K562 (cell line): ENCODE measurements around the gene GFOD1. TPM values are rescaled to one million over a fixed set of nuclear protein-coding genes. Genes with fewer than 3 reads are reported as not detected.

ENCODE experiments used
- BMI1 ChIP-seq: fragments of 150-350 bp; IDR thresholded peaks from 2 replicates; pipeline ENCODE4 v1.6.1; 2014; ENCODE audit warnings: low read length
- CHD1 ChIP-seq: fragments of 200-600 bp; sonication (generic); IDR thresholded peaks from one replicate; pipeline ENCODE4 v1.6.1; 2012; ENCODE audit warnings: mild to moderate bottlenecking, moderate library complexity, low read length, inconsistent platforms
- EHMT2 ChIP-seq: fragments of 450-650 bp; IDR thresholded peaks from 2 replicates; pipeline ENCODE4 v1.6.1; 2018; ENCODE audit warnings: antibody characterized with exemption
- GTF2F1 ChIP-seq: IDR thresholded peaks from 2 replicates; pipeline ENCODE4 v1.6.1; 2011; ENCODE audit warnings: low read depth, low read length, improper control_type of control experiment
- HBP1 ChIP-seq: fragments of 450-650 bp; formaldehyde crosslinking; IDR thresholded peaks from 2 replicates; pipeline ENCODE4 v1.4.0; 2022; ENCODE audit warnings: missing genetic modification characterization
- HMG20B ChIP-seq: fragments of 250-450 bp; sonication (Bioruptor Pico); IDR thresholded peaks from 2 replicates; pipeline ENCODE4 v1.5.0; 2021; ENCODE audit warnings: mild to moderate bottlenecking
- KDM1A ChIP-seq, 2 experiments: fragments of 450-650 bp; IDR thresholded peaks; 2 replicates each; pipeline ENCODE4 v1.6.1; 2016; ENCODE audit warnings: mild to moderate bottlenecking in 2 of 2
- KLF16 ChIP-seq: IDR thresholded peaks from 2 replicates; pipeline ENCODE4 v1.6.1; 2016; ENCODE audit warnings: antibody characterized with exemption
- MCM7 ChIP-seq, 2 experiments: fragments of 450-650 bp; IDR thresholded peaks; 2 replicates each; pipeline ENCODE4 v1.6.1; 2016 to 2018
- MEIS2 ChIP-seq: fragments of 450-650 bp; IDR thresholded peaks from 2 replicates; pipeline ENCODE4 v1.6.1; 2014; ENCODE audit warnings: mild to moderate bottlenecking; ENCODE audit not compliant: partially characterized antibody
- MTA1 ChIP-seq: fragments of 450-650 bp; IDR thresholded peaks from 2 replicates; pipeline ENCODE4 v1.6.1; 2017; ENCODE audit warnings: borderline replicate concordance
- NCOA1 ChIP-seq: fragments of 450-650 bp; IDR thresholded peaks from 2 replicates; pipeline ENCODE4 v1.6.1; 2016; ENCODE audit warnings: low read depth
- NONO ChIP-seq, 2 experiments: fragments of 200-400 bp in 1 of 2; fragments of 450-650 bp in 1 of 2; formaldehyde crosslinking in 1 of 2; IDR thresholded peaks; 2 replicates each; pipeline ENCODE4 v1.6.1; 2017; ENCODE audit warnings: low read depth in 2 of 2, mild to moderate bottlenecking in 2 of 2, moderate library complexity in 2 of 2, low read length in 1 of 2
- POLR2A ChIP-seq: fragments of 450-650 bp; conservative IDR thresholded peaks from 2 replicates; pipeline ENCODE4 v1.6.1; 2016
- SETDB1 ChIP-seq: IDR thresholded peaks from one replicate; pipeline ENCODE4 v1.6.1; 2012; ENCODE audit warnings: low read length, control low read depth, inconsistent platforms
- SNRNP70 ChIP-seq: fragments of 200-400 bp; formaldehyde crosslinking; optimal IDR thresholded peaks from 2 replicates; pipeline ENCODE3; 2017; ENCODE audit warnings: low read depth, low read length
- XRCC4 ChIP-seq: IDR thresholded peaks from one replicate; pipeline ENCODE4 v1.6.1; 2011; ENCODE audit not compliant: insufficient read depth, insufficient read length; ENCODE audit errors: extremely low read depth
- ZFP91 ChIP-seq: sonication (generic); formaldehyde crosslinking; IDR thresholded peaks from 2 replicates; pipeline ENCODE4 v1.8.0; 2022; ENCODE audit warnings: mild to moderate bottlenecking, missing genetic modification reagents
- ZNF41 ChIP-seq: fragments of 250-450 bp; sonication (Bioruptor Pico); conservative IDR thresholded peaks from 2 replicates; pipeline ENCODE4 v1.4.0; 2020; ENCODE audit warnings: mild to moderate bottlenecking
- ZNF511 ChIP-seq: sonication (generic); formaldehyde crosslinking; IDR thresholded peaks from 2 replicates; pipeline ENCODE4 v1.8.0; 2022; ENCODE audit warnings: mild to moderate bottlenecking, missing genetic modification reagents
- ZNF592 ChIP-seq: fragments of 450-650 bp; IDR thresholded peaks from 2 replicates; pipeline ENCODE4 v1.6.1; 2017; ENCODE audit warnings: antibody characterized with exemption, mild to moderate bottlenecking
- ZNF668 ChIP-seq: fragments of 250-450 bp; sonication (Bioruptor Pico); IDR thresholded peaks from 2 replicates; pipeline ENCODE4 v1.8.0; 2022; ENCODE audit warnings: mild to moderate bottlenecking, inconsistent platforms
- ZNF830 ChIP-seq: fragments of 250-450 bp; sonication (Bioruptor Pico); IDR thresholded peaks from 2 replicates; pipeline ENCODE4 v1.5.0; 2021; ENCODE audit warnings: mild to moderate bottlenecking
- polyA plus RNA-seq, 8 experiments: library from polyadenylated mRNA; depleted of rRNA in 4 of 8; stranded (reverse) in 5 of 8; unstranded in 3 of 8; fragments of >200 nt; fragmentation: Nextera tagmentation in 2 of 8; fragmentation: Illumina TruSeq in 1 of 8; extraction: Ambion mirVana in 2 of 8; extraction: Trizol in 1 of 8; gene quantifications; 2 replicates each; pipeline versions ENCODE4 v1.2.1 to v1.2.3, GENCODE V29; 2011 to 2014; ENCODE audit warnings: inconsistent platforms in 1 of 8, missing spikeins in 1 of 8
- total RNA-seq, 7 experiments: library from RNA; depleted of rRNA in 6 of 7; stranded (reverse); fragments of >200 nt in 6 of 7; fragmentation: Illumina TruSeq in 2 of 7; extraction: Trizol in 2 of 7; gene quantifications; 2 replicates each; pipeline versions ENCODE4 v1.2.1 to v1.2.3, GENCODE V29; 2011 to 2021; ENCODE audit warnings: low replicate concordance in 1 of 7
- TF ChIP-seq, protein P1 (sequence below): sonication (generic); IDR thresholded peaks from 2 replicates; pipeline ENCODE4 v1.6.1; 2016

The GFOD1 gene
- total and polyA plus RNA-seq, 9 of the 15 experiments (the other 6 are each of a cell fraction or from before 2014, with no cell fraction given): 3.8 to 12.0 (median 8.2) TPM

- TF ChIP-seq, protein P1, sequence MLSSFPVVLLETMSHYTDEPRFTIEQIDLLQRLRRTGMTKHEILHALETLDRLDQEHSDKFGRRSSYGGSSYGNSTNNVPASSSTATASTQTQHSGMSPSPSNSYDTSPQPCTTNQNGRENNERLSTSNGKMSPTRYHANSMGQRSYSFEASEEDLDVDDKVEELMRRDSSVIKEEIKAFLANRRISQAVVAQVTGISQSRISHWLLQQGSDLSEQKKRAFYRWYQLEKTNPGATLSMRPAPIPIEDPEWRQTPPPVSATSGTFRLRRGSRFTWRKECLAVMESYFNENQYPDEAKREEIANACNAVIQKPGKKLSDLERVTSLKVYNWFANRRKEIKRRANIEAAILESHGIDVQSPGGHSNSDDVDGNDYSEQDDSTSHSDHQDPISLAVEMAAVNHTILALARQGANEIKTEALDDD: no peak
- peak; percentile 80 for TF ChIP-seq MEIS2
- peak; percentile 17; the same call in 1 of the 2 replicates for TF ChIP-seq ZNF830 (CRISPR knock-in tag)
- TF ChIP-seq HMG20B: no peak
- no peak for TF ChIP-seq GTF2F1
- no peak for TF ChIP-seq ZNF668
- TF ChIP-seq XRCC4: no peak
- TF ChIP-seq ZNF511 (CRISPR knock-in tag): peak; percentile 76; the same call in 1 of the 2 replicates
- TF ChIP-seq ZFP91 (CRISPR knock-in tag): no peak
- no peak for TF ChIP-seq NCOA1
- no peak for TF ChIP-seq SNRNP70
- no peak for TF ChIP-seq HBP1 (CRISPR knock-in tag)
- no peak for TF ChIP-seq BMI1
- TF ChIP-seq KLF16: no peak
- TF ChIP-seq KDM1A (IDR thresholded peaks at IDR 0.05): no peak
- TF ChIP-seq CHD1: no peak
- TF ChIP-seq ZNF592: no peak
- 0 out of 2 replicates have a peak, but pooled peaks have one; percentile 4 for TF ChIP-seq POLR2A
- no peak for TF ChIP-seq MCM7 (IDR thresholded peaks at IDR 0.05)
- TF ChIP-seq MTA1: no peak
- TF ChIP-seq EHMT2: no peak
- TF ChIP-seq SETDB1: no peak
- peak in 1 of 2 experiments; percentile 3; a peak in 1 of 4 replicates for TF ChIP-seq NONO (IDR thresholded peaks at IDR 0.05; ENCODE audit: low read depth in 2 of 2, low read length in 1 of 2)
- TF ChIP-seq ZNF41 (CRISPR knock-in tag): no peak
Measured at GRCh38 chr6:13486679-13487121, 700 bp downstream of the GFOD1 start (continued).
